HG03060 (cell line): ENCODE measurements around the gene TMEM132D.

Experiments
- ATAC-seq: cut with Tn5 transposase; IDR thresholded peaks from one replicate; pipeline ENCODE4 v1.9.1; 2021; ENCODE audit warnings: low read depth, moderate number of reproducible peaks; ENCODE audit not compliant: unreplicated experiment

The TMEM132D gene

DNA sequence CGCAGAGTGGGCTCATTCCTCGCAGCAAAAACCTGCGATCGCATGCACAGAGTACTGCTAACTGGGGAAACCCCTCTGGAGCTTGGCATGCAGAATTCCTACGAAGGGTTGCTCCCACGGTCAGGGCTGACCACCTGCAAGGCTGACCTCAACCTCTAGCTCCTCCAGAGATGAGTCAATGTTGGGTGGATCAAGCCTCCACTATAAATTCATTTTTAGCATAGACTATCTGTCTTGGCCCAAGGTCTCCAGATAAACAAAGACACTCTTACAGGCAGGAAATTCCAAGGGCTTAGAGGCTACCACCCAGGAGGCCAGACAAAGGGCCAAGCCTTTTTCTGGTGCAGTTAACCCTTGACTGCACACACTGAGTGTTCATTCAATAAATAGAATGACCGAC, 296.5 kb downstream of the TMEM132D start:
- no peak for ATAC-seq

DNA sequence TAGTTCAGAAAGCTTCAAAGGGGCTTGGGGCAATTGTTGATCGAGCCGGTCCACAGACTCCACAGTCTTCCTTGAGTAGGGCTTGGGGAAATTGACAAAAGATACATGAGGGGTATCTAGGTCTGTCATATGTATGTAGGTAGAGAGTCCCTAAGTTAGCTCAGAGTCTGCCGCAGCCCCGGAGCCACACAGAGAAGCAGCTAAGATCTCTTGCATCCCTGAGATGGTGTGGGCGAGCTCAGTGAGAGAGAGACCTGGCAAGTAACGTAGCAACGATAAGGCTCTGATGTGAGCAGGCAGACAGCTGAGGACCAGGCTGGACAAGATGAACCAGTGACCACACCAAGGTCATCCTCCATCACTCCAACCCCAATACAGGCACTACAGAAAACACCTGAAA, 297.6 kb downstream of the TMEM132D start:
- no peak for ATAC-seq

DNA sequence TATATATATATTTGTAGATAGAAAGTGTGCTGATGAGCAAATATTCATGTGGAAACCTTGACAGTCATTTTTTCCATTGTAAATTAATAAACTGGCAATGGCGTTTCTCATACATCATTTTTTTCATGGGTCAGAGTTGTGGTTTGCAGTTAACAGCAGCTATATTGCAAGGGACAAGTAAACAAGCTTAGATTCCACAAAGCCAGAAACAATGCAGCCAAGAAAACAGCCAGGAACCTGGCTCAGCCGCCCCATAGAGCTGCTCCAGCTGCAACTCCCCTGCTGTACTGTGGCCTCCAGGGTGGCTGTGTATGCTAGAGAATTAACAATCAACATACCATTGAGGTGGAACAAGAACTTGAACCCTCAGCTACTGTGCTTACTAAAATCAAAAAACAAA, 298.2 kb downstream of the TMEM132D start:
- no peak for ATAC-seq

DNA sequence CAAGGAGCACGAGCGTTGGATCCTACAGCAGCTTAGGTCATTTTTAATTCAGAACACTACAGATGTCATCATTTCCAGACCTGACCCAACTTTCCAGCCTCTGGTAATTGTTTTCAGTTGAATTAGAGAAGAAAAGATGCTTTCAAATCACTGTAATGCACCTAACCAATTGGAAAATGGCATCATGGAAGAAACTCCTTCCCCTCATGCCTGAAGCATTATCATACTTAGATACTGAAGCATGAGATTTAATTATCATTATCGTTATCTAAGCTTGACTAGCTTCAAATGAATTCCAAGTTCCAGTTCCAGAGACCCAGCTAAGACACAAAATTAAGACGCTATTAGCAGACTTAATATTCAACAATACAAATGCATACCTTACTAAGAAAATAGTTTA, 299.3 kb downstream of the TMEM132D start:
- ATAC-seq = no peak

DNA sequence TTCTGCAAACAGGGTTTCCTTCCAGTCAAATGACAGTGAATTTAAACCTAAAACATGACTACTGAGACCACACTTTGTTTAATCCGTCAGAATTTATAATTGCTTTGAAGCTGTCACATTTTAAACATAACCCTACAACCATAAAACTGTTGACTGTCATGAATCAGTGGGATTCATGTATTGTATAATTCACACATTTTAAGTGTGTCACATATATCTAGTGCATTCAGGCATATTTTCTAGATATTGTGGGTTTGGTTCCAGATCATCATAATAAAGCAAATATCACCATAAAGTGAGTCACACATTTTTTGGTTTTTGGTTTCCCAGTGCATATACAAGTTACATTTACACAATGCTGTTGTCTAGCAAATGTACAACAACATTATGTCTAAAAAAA, 304.4 kb downstream of the TMEM132D start:
- ATAC-seq = no peak

DNA sequence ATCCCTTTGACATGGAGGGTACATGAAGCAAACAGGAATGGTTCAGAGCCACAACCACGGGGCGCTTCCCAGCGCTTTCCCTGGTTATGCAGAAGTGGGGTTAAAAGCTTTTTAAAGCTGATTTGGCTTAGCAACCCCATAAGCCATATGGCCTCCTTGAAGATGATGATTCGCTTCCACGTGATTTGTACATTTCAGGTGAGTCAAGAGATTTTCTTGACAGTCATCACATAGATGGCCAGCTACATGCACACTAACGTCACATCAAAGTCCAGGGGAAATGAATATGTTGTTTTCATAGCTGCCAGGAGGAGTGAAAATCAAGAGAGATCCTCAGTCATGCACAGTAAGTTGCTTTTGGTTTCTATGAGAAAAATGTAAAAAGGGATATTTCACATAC, 309.7 kb downstream of the TMEM132D start:
- ATAC-seq = no peak

DNA sequence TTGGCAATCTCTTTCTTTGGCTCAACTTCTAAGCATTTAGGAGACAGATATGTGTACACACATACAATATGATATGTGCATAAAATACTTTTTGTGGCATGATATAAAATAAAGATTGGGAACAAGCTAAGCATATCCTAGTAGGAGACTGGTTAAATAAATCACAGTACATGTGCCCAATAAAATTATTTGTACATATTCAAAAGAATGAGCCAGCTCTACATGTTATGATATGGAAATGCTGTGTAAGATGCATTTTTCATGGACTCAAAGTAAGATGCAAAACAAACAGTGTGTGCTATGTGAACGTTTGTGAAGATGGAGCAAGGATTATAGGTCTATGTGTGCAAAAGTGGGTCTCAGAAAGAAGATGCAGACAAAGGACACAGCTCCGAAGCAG, 311.4 kb downstream of the TMEM132D start:
- no peak for ATAC-seq

DNA sequence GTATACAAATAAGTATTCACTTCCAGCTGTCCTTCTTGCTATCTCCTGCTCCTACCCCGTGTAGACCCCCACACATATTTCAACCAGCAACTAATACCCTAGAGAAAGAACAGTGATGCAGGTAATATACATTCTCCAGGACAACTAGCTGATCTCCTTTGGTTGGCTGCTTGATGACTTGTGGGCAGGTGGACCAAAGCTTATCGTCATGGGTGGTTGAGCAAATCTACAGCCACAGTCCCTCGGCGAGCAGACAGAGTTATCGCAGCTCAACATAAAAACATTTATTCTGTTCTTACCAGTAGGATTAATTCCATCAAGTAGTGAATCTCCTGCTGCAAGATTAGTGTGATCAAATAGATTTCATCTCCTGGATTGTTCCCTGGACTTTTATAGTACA, 314.3 kb downstream of the TMEM132D start:
- no peak for ATAC-seq

DNA sequence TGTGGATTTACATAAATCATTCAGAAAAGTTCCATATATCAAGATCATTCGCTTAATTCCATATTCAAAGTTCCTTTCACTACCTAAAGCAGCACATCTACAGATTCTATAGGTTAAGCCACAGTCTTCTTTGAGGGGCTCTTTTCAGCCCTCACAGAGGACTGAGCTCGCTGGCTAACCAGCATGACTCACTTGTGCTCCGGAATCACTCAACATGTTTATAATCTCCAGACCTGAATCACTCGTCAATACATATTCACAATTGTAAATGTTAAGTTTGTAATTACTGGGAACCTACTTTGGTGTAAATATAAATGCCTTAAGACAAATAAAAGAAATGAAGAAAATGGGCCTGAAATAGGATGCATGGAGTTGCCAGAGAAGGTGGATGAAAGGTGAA, 315.7 kb downstream of the TMEM132D start:
- ATAC-seq = no peak

DNA sequence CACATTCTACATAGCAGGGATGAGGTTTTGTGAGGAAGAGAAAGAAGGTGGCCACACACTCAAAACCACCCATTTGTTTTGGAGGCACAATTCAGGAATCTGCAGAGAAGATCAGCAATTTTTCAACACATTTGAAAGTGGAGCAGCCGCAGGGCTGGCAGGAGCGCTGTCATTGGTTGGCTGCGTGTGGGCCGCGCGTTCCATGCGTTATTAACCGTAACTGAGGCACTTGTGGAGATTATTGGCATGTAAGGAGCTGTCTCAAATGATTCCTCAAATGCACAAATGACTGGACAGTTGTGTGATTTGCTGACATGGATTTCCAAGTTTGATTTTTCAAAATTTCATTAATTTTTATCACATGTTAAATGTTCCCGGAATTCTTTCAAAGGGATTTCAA, 318.5 kb downstream of the TMEM132D start:
- ATAC-seq = no peak

DNA sequence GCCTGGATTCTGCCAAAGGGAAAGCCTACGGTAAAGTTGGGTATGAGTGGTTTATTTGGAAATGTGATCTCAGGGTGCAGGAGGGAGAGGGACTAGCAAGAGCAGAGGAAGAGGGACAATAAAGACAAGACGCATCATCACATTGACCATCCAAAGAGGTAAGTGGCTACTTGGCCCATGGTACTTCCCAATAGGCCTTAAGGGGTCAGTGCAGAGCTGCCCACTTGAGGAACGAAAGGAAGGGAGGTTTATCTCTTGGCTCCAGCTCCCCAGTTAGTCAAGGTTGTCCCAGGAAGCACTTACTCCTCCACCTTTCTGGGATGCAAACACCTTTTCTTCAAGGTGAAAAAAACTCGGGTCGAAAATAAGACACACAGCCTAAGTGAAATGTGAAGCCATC, 323.9 kb downstream of the TMEM132D start:
- ATAC-seq = no peak

DNA sequence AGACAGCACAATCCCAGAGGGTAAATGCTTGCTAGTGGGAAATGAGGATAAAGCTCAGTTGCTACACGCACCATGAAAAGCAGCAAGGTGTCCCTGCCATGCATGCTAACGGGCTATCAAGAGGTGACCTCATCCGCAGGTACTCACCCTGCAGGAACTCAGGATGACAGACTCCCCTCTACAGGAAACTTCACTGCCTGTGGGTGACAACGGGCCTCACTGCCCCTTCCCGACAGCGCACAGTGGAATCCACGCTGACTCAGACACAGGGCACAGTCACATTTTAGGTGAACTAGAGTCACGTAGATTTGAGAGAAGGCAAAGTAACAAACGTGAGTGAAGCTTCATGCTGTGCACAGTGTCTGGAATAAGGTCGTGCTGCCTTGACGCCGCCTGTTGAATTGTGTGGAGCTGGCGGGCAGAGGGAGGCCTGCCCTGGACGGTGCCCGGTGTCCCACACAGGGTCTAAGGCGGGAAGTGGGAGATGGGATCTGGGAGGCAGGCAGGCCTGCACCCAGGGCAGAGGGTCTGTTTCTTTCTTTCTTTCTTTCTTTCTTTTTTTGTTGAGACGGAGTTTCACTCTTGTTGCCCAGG, 331.8 kb downstream of the TMEM132D start:
- no peak for ATAC-seq

DNA sequence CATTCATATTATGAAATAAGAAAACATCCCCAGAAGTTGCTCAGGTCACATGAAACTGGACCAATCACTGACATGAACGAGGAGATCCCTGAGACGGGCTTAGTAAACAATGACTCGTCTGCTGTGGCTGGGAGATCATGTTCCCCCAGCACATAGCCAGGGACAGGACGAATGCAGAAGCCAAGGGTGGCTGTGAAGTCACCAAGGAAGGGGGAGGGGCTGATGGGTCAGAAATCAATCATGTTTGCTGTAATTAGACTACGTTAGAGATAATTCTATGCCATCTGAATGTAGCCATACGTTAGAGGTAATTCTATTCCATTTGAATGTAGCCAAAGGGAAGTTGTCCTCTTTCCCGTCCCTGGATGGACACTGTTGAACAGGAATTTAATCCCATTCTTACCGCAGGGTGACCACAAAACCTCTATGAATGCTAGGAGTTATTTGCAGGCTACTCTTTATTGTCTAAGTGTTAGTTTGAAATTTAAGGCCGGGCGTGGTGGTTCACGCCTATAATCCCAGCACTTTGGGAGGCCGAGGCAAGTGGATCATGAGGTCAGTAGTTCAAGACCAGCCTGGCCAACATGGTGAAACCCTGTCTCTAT, 332.9 kb downstream of the TMEM132D start:
- ATAC-seq = no peak

DNA sequence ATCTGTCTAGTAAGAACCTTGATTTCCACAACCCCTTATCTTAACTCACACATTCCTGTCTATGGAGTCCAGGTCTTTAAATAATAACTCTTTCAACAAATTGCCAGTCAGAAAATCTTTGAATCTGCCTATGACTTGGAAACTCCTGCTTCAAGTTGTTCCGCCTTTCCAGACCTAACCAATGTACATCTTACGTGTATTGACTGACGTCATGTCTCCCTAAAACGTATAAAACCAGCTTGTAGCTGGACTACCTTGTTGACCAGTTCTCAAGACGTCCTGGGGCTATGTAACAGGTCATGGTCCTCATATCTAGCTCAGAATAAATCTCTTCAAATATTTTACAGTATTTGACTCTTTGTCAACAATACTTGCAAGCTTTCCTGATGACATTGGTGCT, 337.0 kb downstream of the TMEM132D start:
- ATAC-seq = no peak

DNA sequence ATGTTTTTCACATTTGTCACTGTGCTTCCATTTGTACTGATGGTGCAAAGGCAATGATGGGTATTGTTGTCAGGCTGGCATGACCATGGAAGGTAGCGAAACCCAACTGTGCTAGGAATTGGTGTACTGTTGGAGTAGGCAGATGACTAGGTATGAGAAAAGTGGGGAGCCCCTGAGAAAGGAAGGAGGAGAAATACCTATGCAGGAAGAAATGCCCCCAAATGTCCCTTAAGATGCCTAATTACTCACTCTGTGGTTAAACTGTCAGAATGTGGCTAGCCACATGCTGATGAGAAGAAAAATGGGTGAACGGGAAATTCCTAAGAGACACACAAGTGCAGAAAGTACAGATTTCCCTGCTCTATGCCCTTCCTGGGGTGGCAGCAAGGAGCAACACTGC, 339.1 kb downstream of the TMEM132D start:
- ATAC-seq = no peak

DNA sequence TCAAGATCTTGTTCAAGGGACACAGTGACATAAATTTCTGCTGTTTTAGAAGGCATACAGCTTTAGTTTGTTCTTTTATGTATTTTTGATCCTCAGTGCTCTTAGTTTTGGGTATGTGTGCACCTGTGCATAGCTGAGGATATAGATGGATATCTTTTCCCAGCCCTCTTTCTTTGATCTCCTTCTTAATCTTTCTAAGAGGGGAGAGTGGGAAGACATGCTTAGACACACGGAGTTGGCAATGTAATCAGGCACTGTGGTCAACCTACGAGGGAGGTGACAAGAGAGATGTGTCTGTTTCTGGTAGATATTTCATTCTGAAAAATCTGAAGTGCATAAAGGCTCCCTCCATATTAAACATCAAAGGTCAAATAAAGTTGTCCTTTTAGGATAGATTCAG, 340.6 kb downstream of the TMEM132D start:
- ATAC-seq = no peak

DNA sequence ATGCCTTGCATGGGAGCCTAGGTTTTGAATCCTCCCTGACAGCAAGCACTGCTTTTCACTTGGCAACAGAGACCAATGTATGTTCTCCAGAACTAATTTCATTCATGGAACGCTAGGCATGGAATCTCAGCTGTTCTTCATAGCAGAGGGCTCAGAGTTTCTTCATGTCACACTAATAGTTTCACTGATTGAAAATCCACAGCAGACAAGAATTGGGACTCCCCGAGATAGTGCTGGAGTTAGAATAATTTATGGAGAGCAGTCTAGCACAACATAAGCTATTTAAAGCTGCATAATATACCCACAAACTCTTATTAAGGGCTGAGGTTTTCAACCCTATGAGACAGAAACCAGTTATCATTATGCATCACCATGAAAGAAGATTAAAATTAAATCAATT, 342.5 kb downstream of the TMEM132D start:
- ATAC-seq = no peak

DNA sequence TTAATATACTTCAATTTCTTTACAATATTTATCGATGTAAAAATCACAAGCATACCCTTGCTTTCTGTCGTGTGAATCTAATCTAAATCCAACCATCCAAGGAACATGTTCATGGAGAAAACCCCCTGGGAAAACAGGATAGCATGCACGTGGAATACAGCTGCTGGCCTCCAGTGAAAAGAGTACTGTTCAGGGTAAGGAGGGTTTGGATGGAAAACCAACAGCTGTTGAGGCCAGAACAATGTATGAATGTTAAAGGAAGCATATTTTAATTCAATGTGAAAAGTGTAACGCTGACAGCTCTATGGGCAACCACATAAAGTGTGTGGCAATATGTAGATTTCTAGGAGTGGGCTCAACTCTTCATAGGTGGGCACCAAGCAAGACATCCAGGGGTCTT, 344.0 kb downstream of the TMEM132D start:
- ATAC-seq = no peak

DNA sequence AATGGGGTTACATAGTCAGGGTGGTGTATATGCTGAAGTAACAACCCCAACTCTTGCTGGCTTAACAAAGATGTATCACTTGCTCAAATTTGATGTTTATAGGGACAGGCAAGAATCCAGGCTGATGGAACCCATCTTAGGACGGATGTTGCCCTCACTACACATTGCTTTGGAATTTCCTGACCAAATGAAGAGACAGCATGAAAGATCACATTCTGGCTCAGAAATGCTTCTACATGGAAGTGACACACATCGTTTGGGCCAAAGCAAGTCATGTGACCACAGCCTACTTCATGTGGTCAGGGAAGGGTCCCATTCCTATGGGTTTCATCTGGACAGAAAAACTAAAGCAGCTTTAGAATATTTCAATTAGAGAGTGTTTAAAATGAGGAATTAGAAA, 345.8 kb downstream of the TMEM132D start:
- ATAC-seq = no peak

DNA sequence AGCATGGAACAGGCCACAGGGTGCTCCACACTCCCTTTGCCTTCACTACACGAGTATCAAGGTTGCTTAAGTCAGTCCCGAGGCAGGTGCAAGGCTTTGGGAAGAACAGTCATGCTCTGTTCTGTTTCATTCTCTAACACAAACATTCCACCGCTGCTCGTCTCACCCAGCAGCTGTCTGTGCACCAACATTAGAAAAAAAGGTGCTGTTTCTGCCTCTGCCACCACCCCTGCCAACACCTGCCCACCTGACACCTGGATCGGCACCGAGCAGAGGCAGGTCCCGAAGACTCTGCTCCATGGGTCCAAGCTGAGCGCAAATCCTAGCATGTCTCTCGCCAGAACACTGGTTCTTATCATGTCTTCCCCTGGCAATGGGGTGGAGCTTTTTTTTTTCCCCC, 347.7 kb downstream of the TMEM132D start:
- no peak for ATAC-seq

DNA sequence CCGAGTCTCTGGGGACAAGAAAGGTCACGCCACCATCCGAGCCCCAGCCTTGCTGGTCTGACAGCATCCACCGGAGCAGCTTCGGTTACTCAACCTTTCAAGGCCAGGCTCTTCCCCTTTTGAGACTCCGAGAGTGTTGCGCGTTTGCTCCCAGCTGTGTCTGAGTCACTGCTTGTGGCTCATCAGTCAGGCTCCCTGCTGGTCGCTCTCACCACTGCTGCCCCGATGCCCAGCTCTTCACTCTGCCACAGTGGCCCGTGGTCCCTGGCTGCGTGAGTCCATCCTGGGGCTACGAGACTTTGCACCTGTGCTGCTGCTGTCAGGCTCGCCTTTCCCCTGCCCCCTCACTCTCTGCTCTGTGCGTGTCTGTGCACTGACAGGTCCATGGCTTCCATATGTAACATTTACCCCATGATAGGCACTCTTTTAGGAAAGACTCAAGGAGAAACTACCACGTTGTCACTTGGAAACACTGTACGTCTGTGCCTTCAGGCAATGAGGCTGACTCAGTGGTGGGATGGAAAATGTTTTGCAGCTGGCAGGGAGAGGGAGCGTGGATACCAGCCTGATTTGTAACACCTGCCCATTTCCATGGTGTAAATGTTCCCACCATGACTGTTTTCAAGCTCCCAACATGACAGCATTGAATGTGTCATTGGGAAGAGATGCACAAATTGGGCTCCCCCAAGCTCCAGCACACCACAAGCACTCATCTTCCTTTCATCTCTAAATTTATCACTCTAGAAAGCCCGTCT, 350.7 kb downstream of the TMEM132D start:
- ATAC-seq = no peak

DNA sequence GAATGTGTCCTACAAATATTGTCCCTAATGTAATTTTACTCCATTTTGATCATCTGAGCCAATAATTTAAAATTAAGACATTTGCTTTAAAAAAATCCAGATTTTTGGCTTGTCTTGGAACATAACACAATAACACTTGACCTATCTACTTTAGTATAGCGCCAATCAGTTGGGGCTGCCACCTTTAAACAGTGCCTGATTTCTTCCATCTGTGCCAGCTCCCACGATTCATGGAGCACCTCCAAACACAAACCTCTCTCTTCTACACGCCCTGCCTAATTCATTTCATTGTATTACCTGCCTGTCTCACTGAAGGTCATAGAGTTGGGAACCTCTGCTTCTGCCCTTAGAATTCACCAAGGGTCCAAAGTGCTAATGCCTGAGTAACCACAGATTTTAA, 352.4 kb downstream of the TMEM132D start:
- no peak for ATAC-seq
